Measurements from ENCODE around the gene C22orf31. TPM values are rescaled to one million over a fixed set of nuclear protein-coding genes. Genes with fewer than 3 reads are reported as not detected.
A peak's percentile ranks its signal among the peaks of the same experiment; 100 is the strongest.
"Not testable (repeated sequence)": the region's sequence is repeated elsewhere in the genome, so short reads cannot be mapped to it uniquely, and the experiment has no call there.

Gene C22orf31
- total RNA-seq, 1 experiment from 2014 or later: not detected

DNA sequence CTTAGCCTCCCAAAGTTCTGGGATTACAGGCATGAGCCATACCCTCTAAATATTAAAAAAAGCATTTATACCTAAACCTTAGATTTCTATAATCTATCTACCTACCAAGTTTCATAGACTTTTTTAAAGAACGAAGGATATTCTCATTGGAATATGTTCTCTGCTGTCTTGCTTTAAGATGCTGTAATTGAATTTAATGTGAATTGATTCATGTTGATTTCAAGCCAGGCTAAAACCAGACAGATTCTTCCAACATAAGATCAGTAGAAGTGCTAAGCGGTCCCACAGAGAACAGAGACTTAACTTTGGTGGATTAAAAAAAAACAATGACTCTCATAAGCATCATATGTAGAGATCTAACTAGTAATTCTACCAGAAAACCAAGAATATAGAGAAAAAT lies 25.4 kb upstream of the C22orf31 start:
- no TSS peak for BruUV-seq (replicated peaks)
- Histone ChIP-seq H3F3A (ENCODE audit: low read length, unreplicated experiment) (no peaks in the 10 kb centered on the region), H3K9me2 (replicated peaks; ENCODE audit: low read length) (no peaks in the 10 kb centered on the region), H3K4me1 (ENCODE audit: insufficient read depth, low read length) (peaks cover 7% of the 10 kb centered on the region; the same call in 1 of the 2 replicates), H3K4me3 (ENCODE audit: low read length) (no peak overlapping the region), H3K79me2 (ENCODE audit: low read length) (no peaks in the 10 kb centered on the region), H3K36me3 (ENCODE audit: low read depth, low read length) (no peaks in the 10 kb centered on the region), H3K27ac (ENCODE audit: low read length) (no peak overlapping the region), H3K9me3 (ENCODE audit: low read length) (no peaks in the 10 kb centered on the region), H3K4me2 (ENCODE audit: low read length) (no peak overlapping the region), H4K20me1 (ENCODE audit: low read length) (no peaks in the 10 kb centered on the region), H3K27me3 (ENCODE audit: low read length) (no peaks in the 10 kb centered on the region), H3K9ac (ENCODE audit: low read length) (no peak overlapping the region), H2AFZ (ENCODE audit: low read length) (no peak overlapping the region)
- no peak for TF ChIP-seq EZH2phosphoT487 (IDR thresholded peaks at IDR 0.05; ENCODE audit: borderline replicate concordance, low read length)
- TF ChIP-seq, protein P1, sequence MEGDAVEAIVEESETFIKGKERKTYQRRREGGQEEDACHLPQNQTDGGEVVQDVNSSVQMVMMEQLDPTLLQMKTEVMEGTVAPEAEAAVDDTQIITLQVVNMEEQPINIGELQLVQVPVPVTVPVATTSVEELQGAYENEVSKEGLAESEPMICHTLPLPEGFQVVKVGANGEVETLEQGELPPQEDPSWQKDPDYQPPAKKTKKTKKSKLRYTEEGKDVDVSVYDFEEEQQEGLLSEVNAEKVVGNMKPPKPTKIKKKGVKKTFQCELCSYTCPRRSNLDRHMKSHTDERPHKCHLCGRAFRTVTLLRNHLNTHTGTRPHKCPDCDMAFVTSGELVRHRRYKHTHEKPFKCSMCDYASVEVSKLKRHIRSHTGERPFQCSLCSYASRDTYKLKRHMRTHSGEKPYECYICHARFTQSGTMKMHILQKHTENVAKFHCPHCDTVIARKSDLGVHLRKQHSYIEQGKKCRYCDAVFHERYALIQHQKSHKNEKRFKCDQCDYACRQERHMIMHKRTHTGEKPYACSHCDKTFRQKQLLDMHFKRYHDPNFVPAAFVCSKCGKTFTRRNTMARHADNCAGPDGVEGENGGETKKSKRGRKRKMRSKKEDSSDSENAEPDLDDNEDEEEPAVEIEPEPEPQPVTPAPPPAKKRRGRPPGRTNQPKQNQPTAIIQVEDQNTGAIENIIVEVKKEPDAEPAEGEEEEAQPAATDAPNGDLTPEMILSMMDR (conservative IDR thresholded peaks at IDR 0.05; ENCODE audit: low read depth, low read length): no peak
- TF ChIP-seq EZH2 (IDR thresholded peaks at IDR 0.05; ENCODE audit: low read length, unreplicated experiment): no peak
- CTCF ChIA-PET: no interaction called here
- ATAC-seq (no peak), DNase-seq (no peak)
- POLR2A ChIA-PET (ENCODE audit: unreplicated experiment): no interaction called here
- intact Hi-C loops (cut with micrococcal nuclease): no loop called here

DNA sequence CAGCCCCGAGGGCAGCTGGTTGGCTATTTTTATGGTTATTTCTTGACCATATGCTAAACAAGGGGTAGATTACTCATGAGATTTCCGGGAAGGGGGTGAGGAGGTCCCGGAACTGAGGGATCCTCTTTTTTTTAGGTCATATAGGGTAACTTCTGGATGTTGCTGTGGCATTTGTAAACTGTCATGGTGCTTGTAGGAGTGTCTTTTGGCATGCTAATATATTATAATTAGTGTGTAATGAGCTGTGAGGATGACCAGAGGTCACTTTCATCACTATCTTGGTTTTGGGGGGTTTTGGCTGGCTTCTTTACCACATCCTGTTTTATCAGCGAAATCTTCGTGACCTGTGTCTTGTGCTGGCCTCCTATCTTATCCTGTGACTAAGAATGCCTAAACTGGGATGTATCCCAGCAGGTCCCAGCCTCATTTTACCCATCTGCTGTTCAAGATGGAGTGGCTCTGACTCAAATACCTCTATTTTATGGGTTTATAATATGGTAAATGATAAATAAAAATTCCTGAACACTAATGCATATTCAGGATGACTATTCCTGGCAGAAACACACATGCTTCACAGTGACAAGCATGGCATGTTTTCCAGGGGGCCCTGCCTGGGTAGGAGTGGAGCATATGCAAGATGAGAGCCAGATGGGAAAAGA lies 22.4 kb upstream of the C22orf31 start:
- POLR2A ChIA-PET (ENCODE audit: unreplicated experiment): no interaction called here

DNA sequence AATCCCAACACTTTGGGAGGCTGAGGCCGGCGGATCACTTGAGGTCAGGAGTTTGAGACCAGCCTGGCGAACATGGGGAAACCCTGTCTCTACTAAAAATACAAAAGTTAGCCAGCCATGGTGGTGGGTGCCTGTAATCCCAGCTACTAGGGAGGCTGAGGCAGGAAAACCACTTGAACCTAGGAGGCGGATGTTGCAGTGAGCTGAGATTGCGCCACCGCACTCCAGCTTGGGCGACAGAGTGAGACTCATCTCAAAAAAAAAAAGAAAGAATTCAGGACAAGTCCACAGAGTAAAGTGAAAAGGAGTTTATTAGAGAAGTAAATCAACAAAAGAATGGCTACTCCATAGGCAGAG lies 21.9 kb upstream of the C22orf31 start:
- H3K9me2 ChIP-seq (replicated peaks; ENCODE audit: low read length); H3K36me3 ChIP-seq (ENCODE audit: low read depth, low read length); H3K4me3 ChIP-seq (ENCODE audit: low read length); H3K9me3 ChIP-seq (ENCODE audit: low read length); H3K79me2 ChIP-seq (ENCODE audit: low read length); CTCF ChIA-PET; H3K4me2 ChIP-seq (ENCODE audit: low read length); H4K20me1 ChIP-seq (ENCODE audit: low read length); POLR2A ChIA-PET (ENCODE audit: unreplicated experiment); BruUV-seq (replicated peaks); intact Hi-C loops (cut with micrococcal nuclease); ATAC-seq; H2AFZ ChIP-seq (ENCODE audit: low read length); H3K27ac ChIP-seq (ENCODE audit: low read length); H3K27me3 ChIP-seq (ENCODE audit: low read length); H3F3A ChIP-seq (ENCODE audit: low read length, unreplicated experiment); DNase-seq; H3K9ac ChIP-seq (ENCODE audit: low read length): not testable (repeated sequence)
- H3K4me1 ChIP-seq (ENCODE audit: insufficient read depth, low read length): peaks cover 10% of the 10 kb centered on the region; the same call in 1 of the 2 replicates

More for the DNA sequence above, 22.4 kb upstream of the C22orf31 start:
- intact Hi-C loops (cut with micrococcal nuclease): no loop called here
- no peak overlapping the region for H3K27ac ChIP-seq (ENCODE audit: low read length)
- H3K9ac ChIP-seq (ENCODE audit: low read length): no peak overlapping the region
- no peaks in the 10 kb centered on the region for H3K9me3 ChIP-seq (ENCODE audit: low read length)
- H3K4me2 ChIP-seq (ENCODE audit: low read length): no peak overlapping the region
- H3K27me3 ChIP-seq (ENCODE audit: low read length): no peaks in the 10 kb centered on the region
- no peak overlapping the region for H2AFZ ChIP-seq (ENCODE audit: low read length)
- CTCF ChIA-PET: no interaction called here
- no TSS peak for BruUV-seq (replicated peaks)
- no peaks in the 10 kb centered on the region for H3F3A ChIP-seq (ENCODE audit: low read length, unreplicated experiment)
- no peaks in the 10 kb centered on the region for H3K9me2 ChIP-seq (replicated peaks; ENCODE audit: low read length)
- no peak overlapping the region for H3K4me3 ChIP-seq (ENCODE audit: low read length)
- DNase-seq (peak; percentile 38), ATAC-seq (no peak; the same call in 1 of the 2 replicates)
- H4K20me1 ChIP-seq (ENCODE audit: low read length): no peaks in the 10 kb centered on the region
- H3K36me3 ChIP-seq (ENCODE audit: low read depth, low read length): no peaks in the 10 kb centered on the region
- no peaks in the 10 kb centered on the region for H3K79me2 ChIP-seq (ENCODE audit: low read length)
- TF ChIP-seq EZH2phosphoT487 (IDR thresholded peaks at IDR 0.05; ENCODE audit: borderline replicate concordance, low read length) (no peak), EZH2 (IDR thresholded peaks at IDR 0.05; ENCODE audit: low read length, unreplicated experiment) (no peak)
- TF ChIP-seq, protein P1 (conservative IDR thresholded peaks at IDR 0.05; ENCODE audit: low read depth, low read length): no peak
- H3K4me1 ChIP-seq (ENCODE audit: insufficient read depth, low read length): peaks cover 10% of the 10 kb centered on the region; the same call in 1 of the 2 replicates
